ENCODE data around the gene SPRING1. TPM values are rescaled to one million over a fixed set of nuclear protein-coding genes. Genes with fewer than 3 reads are reported as not detected.

SPRING1 gene
- total and polyA plus RNA-seq, 2 donors (not counting 1 experiment from before 2014, with no cell fraction given) = 12.9 to 43.7 TPM

- H3K4me3 ChIP-seq (ENCODE audit: control extremely low read depth in 1 of 5, extremely low read depth in 1 of 5, insufficient read depth in 1 of 5, low read depth in 2 of 5, low read length in 4 of 5) = no peak overlapping the region
- no peaks in the 10 kb centered on the region for H3K27me3 ChIP-seq (replicated peaks in 1 of 4; ENCODE audit: control extremely low read depth in 1 of 4, control insufficient read depth in 3 of 4, insufficient read depth in 4 of 4, low read length in 3 of 4)
- intact Hi-C loops (cut with micrococcal nuclease) = no loop called here
- 67% methylated on average over 5 of the region's 6 CpGs for WGBS (ENCODE audit: insufficient coverage)
- no peak for DNase-seq
- no peak overlapping the region for H3K4me2 ChIP-seq (replicated peaks; ENCODE audit: low read depth, low read length, poor library complexity, severe bottlenecking)
- Mint-ChIP-seq H3K27me3 (no peaks in the 10 kb centered on the region), H3K4me1 (peaks cover 30% of the 10 kb centered on the region), H3K27ac (no peak overlapping the region), H3K4me3 (no peak overlapping the region), H3K9me3 (ENCODE audit: insufficient read depth) (no peaks in the 10 kb centered on the region)
- no peak for ATAC-seq (ENCODE audit: low read depth)
- no peak overlapping the region for H3K9ac ChIP-seq (ENCODE audit: low read length)
- H2AFZ ChIP-seq (ENCODE audit: insufficient read depth, low read depth, low read length, poor library complexity, severe bottlenecking) = no peak overlapping the region
- H3K36me3 ChIP-seq (replicated peaks in 1 of 2; ENCODE audit: control extremely low read depth in 1 of 2, control insufficient read depth in 1 of 2, extremely low read depth in 1 of 2, insufficient read depth in 2 of 2, low read length in 1 of 2) = peaks cover 7 to 23% of the 10 kb centered on the region in 2 experiments
- CTCF ChIA-PET = interaction anchor here (1.4 to 1.6 kb wide), 2 partner anchors 19 to 24 kb away, joined by 4 to 6 read pairs; no protein-coding TSS in a partner anchor
- no peaks in the 10 kb centered on the region for H3K4me1 ChIP-seq (ENCODE audit: control insufficient read depth in 2 of 2, insufficient read depth in 2 of 2, low read length in 2 of 2)
- H3K79me2 ChIP-seq (ENCODE audit: control insufficient read depth, insufficient read depth, low read length) = peaks cover 79% of the 10 kb centered on the region
- H4K20me1 ChIP-seq (ENCODE audit: control insufficient read depth, insufficient read depth, low read length, poor library complexity, severe bottlenecking) = peaks cover 57% of the 10 kb centered on the region
- no peaks in the 10 kb centered on the region for H3K9me3 ChIP-seq (ENCODE audit: control extremely low read depth in 1 of 3, control insufficient read depth in 2 of 3, insufficient read depth in 1 of 3, low read length in 2 of 3)
- no peak overlapping the region for H3K27ac ChIP-seq (ENCODE audit: low read length in 2 of 2)
- TF ChIP-seq CTCF (IDR thresholded peaks at IDR 0.05) = no peak
- TF ChIP-seq EZH2 (IDR thresholded peaks at IDR 0.05; ENCODE audit: borderline replicate concordance, insufficient read depth, low read depth, low read length, poor library complexity, severe bottlenecking) = no peak
- POLR2A ChIA-PET = no interaction called here
Observed at GRCh38 chr12:116727891-116728290, 10.0 kb downstream of the SPRING1 start.

GRCh38 chr12:116727261-116727660 is 10.6 kb downstream of the SPRING1 start:
- Mint-ChIP-seq H3K9me3 (ENCODE audit: insufficient read depth) (no peaks in the 10 kb centered on the region), H3K27me3 (no peaks in the 10 kb centered on the region), H3K4me3 (no peak overlapping the region), H3K4me1 (peaks cover 31% of the 10 kb centered on the region), H3K27ac (no peak overlapping the region)
- TF ChIP-seq EZH2 (IDR thresholded peaks at IDR 0.05; ENCODE audit: borderline replicate concordance, insufficient read depth, low read depth, low read length, poor library complexity, severe bottlenecking) (no peak), CTCF (IDR thresholded peaks at IDR 0.05) (no peak)
- Histone ChIP-seq H2AFZ (ENCODE audit: insufficient read depth, low read depth, low read length, poor library complexity, severe bottlenecking) (no peak overlapping the region), H3K27me3 (replicated peaks in 1 of 4; ENCODE audit: control extremely low read depth in 1 of 4, control insufficient read depth in 3 of 4, insufficient read depth in 4 of 4, low read length in 3 of 4) (no peaks in the 10 kb centered on the region), H3K4me2 (replicated peaks; ENCODE audit: low read depth, low read length, poor library complexity, severe bottlenecking) (no peak overlapping the region), H3K9me3 (ENCODE audit: control extremely low read depth in 1 of 3, control insufficient read depth in 2 of 3, insufficient read depth in 1 of 3, low read length in 2 of 3) (no peaks in the 10 kb centered on the region), H4K20me1 (ENCODE audit: control insufficient read depth, insufficient read depth, low read length, poor library complexity, severe bottlenecking) (peaks cover 51% of the 10 kb centered on the region), H3K36me3 (replicated peaks in 1 of 2; ENCODE audit: control extremely low read depth in 1 of 2, control insufficient read depth in 1 of 2, extremely low read depth in 1 of 2, insufficient read depth in 2 of 2, low read length in 1 of 2) (peaks cover 7 to 28% of the 10 kb centered on the region in 2 experiments), H3K4me3 (ENCODE audit: control extremely low read depth in 1 of 5, extremely low read depth in 1 of 5, insufficient read depth in 1 of 5, low read depth in 2 of 5, low read length in 4 of 5) (no peak overlapping the region), H3K4me1 (ENCODE audit: control insufficient read depth in 2 of 2, insufficient read depth in 2 of 2, low read length in 2 of 2) (no peaks in the 10 kb centered on the region), H3K79me2 (ENCODE audit: control insufficient read depth, insufficient read depth, low read length) (peaks cover 77% of the 10 kb centered on the region), H3K27ac (ENCODE audit: low read length in 2 of 2) (no peak overlapping the region), H3K9ac (ENCODE audit: low read length) (no peak overlapping the region)
- POLR2A ChIA-PET = no interaction called here
- WGBS (ENCODE audit: insufficient coverage) = 100% methylated on average over 1 of the region's 3 CpGs
- intact Hi-C loops (cut with micrococcal nuclease) = no loop called here
- no peak for ATAC-seq (ENCODE audit: low read depth)
- CTCF ChIA-PET = interaction anchor here (0.8 to 1.6 kb wide), 4 partner anchors 18 to 155 kb away, joined by 3 to 7 read pairs (median 5); partner anchors contain the start of gene HRK
- no peak for DNase-seq

All from B cell (primary cell).